Endothelial cell of hepatic sinusoid (primary cell): ENCODE results near the gene PARP14.
"Not testable (repeated sequence)": the region's sequence is repeated elsewhere in the genome, so short reads cannot be mapped to it uniquely, and the experiment has no call there.

Source experiments
- in situ Hi-C: cut with HindIII; loops from 2 replicates; pipeline ENCODE4 v1.10.0; 2017; ENCODE audit warnings: low sequenced_read_pairs

PARP14 gene

GRCh38 chr3:122678506-122678905 is 2.1 kb upstream of the PARP14 start:
- in situ Hi-C loops: no loop called here

GRCh38 chr3:122679085-122679881 is 1.4 kb upstream of the PARP14 start:
- in situ Hi-C loops: no loop called here

- in situ Hi-C loops: no loop called here
Measured at GRCh38 chr3:122679882-122680474, 661 bp upstream of the PARP14 start.

- in situ Hi-C loops: no loop called here
Measured at GRCh38 chr3:122681284-122681973, 790 bp downstream of the PARP14 start.

- in situ Hi-C loops: no loop called here
Measured at GRCh38 chr3:122681974-122682409, 1.4 kb downstream of the PARP14 start.

- in situ Hi-C loops: not testable (repeated sequence)
Measured at GRCh38 chr3:122682778-122683411, 2.3 kb downstream of the PARP14 start.

- in situ Hi-C loops: no loop called here
Measured at GRCh38 chr3:122687298-122687697, 6.7 kb downstream of the PARP14 start.

- in situ Hi-C loops: no loop called here
Measured at GRCh38 chr3:122688996-122689395, 8.4 kb downstream of the PARP14 start.

- in situ Hi-C loops: no loop called here
Measured at GRCh38 chr3:122689587-122689986, 8.9 kb downstream of the PARP14 start.

- in situ Hi-C loops: no loop called here
Measured at GRCh38 chr3:122690096-122690495, 9.5 kb downstream of the PARP14 start.

- in situ Hi-C loops: no loop called here
Measured at GRCh38 chr3:122691195-122691594, 10.6 kb downstream of the PARP14 start.

- in situ Hi-C loops: no loop called here
Measured at GRCh38 chr3:122692674-122693073, 12.0 kb downstream of the PARP14 start.

- in situ Hi-C loops: no loop called here
Measured at GRCh38 chr3:122694966-122695365, 14.3 kb downstream of the PARP14 start.

GRCh38 chr3:122695927-122696561 is 15.4 kb downstream of the PARP14 start:
- in situ Hi-C loops: no loop called here

GRCh38 chr3:122697952-122698620 is 17.4 kb downstream of the PARP14 start:
- in situ Hi-C loops: no loop called here

GRCh38 chr3:122700193-122700592 is 19.6 kb downstream of the PARP14 start:
- in situ Hi-C loops: no loop called here

- in situ Hi-C loops: loop anchor here (5.0 kb wide), 1 partner anchor 42 kb away; no protein-coding TSS in a partner anchor
Measured at GRCh38 chr3:122705379-122705778, 24.7 kb downstream of the PARP14 start.

- in situ Hi-C loops: not testable (repeated sequence)
Measured at GRCh38 chr3:122710616-122711251, 30.1 kb downstream of the PARP14 start.

- in situ Hi-C loops: no loop called here
Measured at GRCh38 chr3:122714273-122714672, 33.6 kb downstream of the PARP14 start.

- in situ Hi-C loops: no loop called here
Measured at GRCh38 chr3:122716667-122717066, 36.0 kb downstream of the PARP14 start.
